Keratinocyte (primary cell): ENCODE results near the gene SELENON. TPM values are rescaled to one million over a fixed set of nuclear protein-coding genes. Genes with fewer than 3 reads are reported as not detected.

Source experiments
- DNase-seq: peaks from one replicate; pipeline ENCODE4 v3.0.0-alpha.2; 2011; ENCODE audit warnings: low read depth, missing footprints, low spot score
- FAIRE-seq: peaks from 2 replicates; lab custom pipeline; 2011; peaks lifted over from hg19 to GRCh38; lab: Jason Lieb, UNC
- H2AFZ ChIP-seq: 2 replicates; pipeline ENCODE4 v1.6.0; 2012; ENCODE audit warnings: low read length, control low read depth, inconsistent platforms; ENCODE audit not compliant: control insufficient read depth
- H3K27ac ChIP-seq: 2 replicates; pipeline ENCODE4 v1.5.1; 2011; ENCODE audit warnings: low read length; ENCODE audit not compliant: control insufficient read depth, insufficient read depth
- H3K27me3 ChIP-seq: 3 replicates; pipeline ENCODE4 v1.6.0; 2011; ENCODE audit warnings: low read length; ENCODE audit not compliant: control insufficient read depth, insufficient read depth; ENCODE audit errors: extremely low read depth
- H3K36me3 ChIP-seq, 2 experiments: 2 replicates in 1 of 2; 3 replicates in 1 of 2; pipeline ENCODE4 v1.5.1; 2011; ENCODE audit warnings: low read length in 2 of 2, mild to moderate bottlenecking in 1 of 2; ENCODE audit not compliant: control insufficient read depth in 2 of 2, insufficient read depth in 2 of 2; ENCODE audit errors: extremely low read depth in 1 of 2
- H3K4me1 ChIP-seq: 3 replicates; pipeline ENCODE4 v1.5.1; 2011; ENCODE audit warnings: low read length; ENCODE audit not compliant: control insufficient read depth, insufficient read depth; ENCODE audit errors: extremely low read depth
- H3K4me2 ChIP-seq: 3 replicates; pipeline ENCODE4 v1.6.0; 2011; ENCODE audit warnings: low read depth, low read length; ENCODE audit not compliant: control insufficient read depth, insufficient read depth; ENCODE audit errors: extremely low read depth
- H3K4me3 ChIP-seq, 3 experiments: fragments of 200-600 bp in 1 of 3; sonication (generic) in 1 of 3; 2 replicates in 2 of 3; 3 replicates in 1 of 3; pipeline ENCODE4 v1.5.1; 2011 to 2016; ENCODE audit warnings: low read length in 3 of 3, mild to moderate bottlenecking in 3 of 3, control low read depth in 2 of 3, inconsistent platforms in 1 of 3, low read depth in 1 of 3, mixed read lengths in 1 of 3, mixed run types in 1 of 3, moderate library complexity in 1 of 3; ENCODE audit not compliant: control insufficient read depth in 2 of 3, insufficient read depth in 2 of 3; ENCODE audit errors: extremely low read depth in 1 of 3
- H3K79me2 ChIP-seq: 2 replicates; pipeline ENCODE4 v1.6.0; 2012; ENCODE audit warnings: low read length; ENCODE audit not compliant: control insufficient read depth, insufficient read depth
- H3K9ac ChIP-seq: 3 replicates; pipeline ENCODE4 v1.6.0; 2011; ENCODE audit warnings: low read length; ENCODE audit not compliant: control insufficient read depth, insufficient read depth; ENCODE audit errors: extremely low read depth
- H3K9me1 ChIP-seq: 3 replicates; pipeline ENCODE4 v1.6.0; 2011; ENCODE audit warnings: low read length; ENCODE audit not compliant: control insufficient read depth, insufficient read depth; ENCODE audit errors: extremely low read depth
- H3K9me3 ChIP-seq: 2 replicates; pipeline ENCODE4 v1.5.1; 2012; ENCODE audit warnings: low read depth, low read length; ENCODE audit not compliant: control insufficient read depth
- H4K20me1 ChIP-seq: 3 replicates; pipeline ENCODE4 v1.6.0; 2011; ENCODE audit warnings: low read length; ENCODE audit not compliant: control insufficient read depth, insufficient read depth; ENCODE audit errors: extremely low read depth
- EZH2 ChIP-seq: IDR thresholded peaks from one replicate; pipeline ENCODE4 v1.6.1; 2012; ENCODE audit warnings: inconsistent platforms, mild to moderate bottlenecking, low read length, moderate library complexity
- dilution Hi-C: fragments of 300-500 bp; cut with MboI; formaldehyde crosslinking; loops from one replicate; pipeline ENCODE4 v1.7.0; 2020; ENCODE audit warnings: low sequenced_read_pairs; ENCODE audit not compliant: extremely low pct_ligation_motif_present
- polyA plus RNA-seq, 5 experiments: library from polyadenylated mRNA; depleted of rRNA in 3 of 5; stranded (reverse) in 3 of 5; stranded (forward) in 1 of 5; unstranded in 1 of 5; fragments of >200 nt; gene quantifications; 1 replicate in 1 of 5; 2 replicates in 3 of 5; 3 replicates in 1 of 5; pipeline versions ENCODE4 v1.2.1 to v1.2.3, GENCODE V29; 2011 to 2012; ENCODE audit warnings: missing spikeins in 2 of 5, low read depth in 1 of 5, low replicate concordance in 1 of 5
- TF ChIP-seq, protein P1 (sequence below), 3 experiments: IDR thresholded peaks in 1 of 3; conservative IDR thresholded peaks in 1 of 3; optimal IDR thresholded peaks in 1 of 3; 2 replicates in 2 of 3; 3 replicates in 1 of 3; pipeline versions ENCODE3 to v1.5.1; 2011; ENCODE audit warnings: low read length in 3 of 3, mild to moderate bottlenecking in 3 of 3, moderate library complexity in 2 of 3, control low read depth in 1 of 3, inconsistent platforms in 1 of 3; ENCODE audit not compliant: insufficient read depth in 2 of 3; ENCODE audit errors: extremely low read depth in 1 of 3

SELENON gene
- polyA plus RNA-seq, 1 donor (not counting 4 experiments of a cell fraction or from before 2014, with no cell fraction given), result 15.4 TPM

DNA sequence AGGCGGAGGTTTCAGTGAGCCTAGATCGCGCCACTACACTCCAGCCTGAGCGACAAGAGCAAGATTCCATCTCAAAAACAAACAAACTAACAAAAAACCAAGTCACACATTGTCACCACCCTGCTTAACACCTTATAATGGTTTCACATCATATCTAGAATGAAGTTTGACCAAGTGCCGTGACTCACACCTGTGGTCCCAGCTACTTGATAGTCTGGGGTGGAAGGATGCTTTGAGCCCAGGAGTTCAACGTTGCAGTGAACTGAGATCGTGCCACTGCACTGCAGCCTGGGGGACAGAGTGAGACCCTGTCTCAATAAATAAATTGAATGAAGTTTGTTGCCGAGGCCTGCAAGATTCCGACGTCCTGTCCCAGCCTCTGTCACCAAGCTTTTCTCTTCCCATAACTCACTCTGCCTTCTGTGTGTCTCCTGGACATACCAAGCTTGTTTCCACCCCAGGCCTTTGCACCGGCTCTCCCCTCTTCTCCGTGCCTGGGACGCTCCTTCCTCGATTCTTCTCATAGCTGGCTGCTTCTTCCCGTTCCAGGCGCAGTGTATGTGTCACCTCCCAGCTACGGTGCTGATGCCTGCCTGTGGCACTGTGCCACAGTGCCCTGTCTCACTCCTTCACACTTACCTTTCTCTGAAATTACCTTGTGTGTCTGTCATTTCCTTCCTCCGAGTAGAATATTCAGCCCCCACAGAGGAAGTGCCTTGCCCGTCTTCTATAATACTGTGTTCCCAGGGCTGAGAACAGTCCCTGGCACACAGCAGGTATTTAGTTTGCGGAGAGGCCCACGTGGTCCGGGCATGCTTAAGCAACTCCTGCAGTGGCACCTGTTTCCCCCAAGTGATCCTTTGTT is 3.8 kb upstream of the SELENON start:
- DNase-seq, result no peak
- TF ChIP-seq, protein P1, sequence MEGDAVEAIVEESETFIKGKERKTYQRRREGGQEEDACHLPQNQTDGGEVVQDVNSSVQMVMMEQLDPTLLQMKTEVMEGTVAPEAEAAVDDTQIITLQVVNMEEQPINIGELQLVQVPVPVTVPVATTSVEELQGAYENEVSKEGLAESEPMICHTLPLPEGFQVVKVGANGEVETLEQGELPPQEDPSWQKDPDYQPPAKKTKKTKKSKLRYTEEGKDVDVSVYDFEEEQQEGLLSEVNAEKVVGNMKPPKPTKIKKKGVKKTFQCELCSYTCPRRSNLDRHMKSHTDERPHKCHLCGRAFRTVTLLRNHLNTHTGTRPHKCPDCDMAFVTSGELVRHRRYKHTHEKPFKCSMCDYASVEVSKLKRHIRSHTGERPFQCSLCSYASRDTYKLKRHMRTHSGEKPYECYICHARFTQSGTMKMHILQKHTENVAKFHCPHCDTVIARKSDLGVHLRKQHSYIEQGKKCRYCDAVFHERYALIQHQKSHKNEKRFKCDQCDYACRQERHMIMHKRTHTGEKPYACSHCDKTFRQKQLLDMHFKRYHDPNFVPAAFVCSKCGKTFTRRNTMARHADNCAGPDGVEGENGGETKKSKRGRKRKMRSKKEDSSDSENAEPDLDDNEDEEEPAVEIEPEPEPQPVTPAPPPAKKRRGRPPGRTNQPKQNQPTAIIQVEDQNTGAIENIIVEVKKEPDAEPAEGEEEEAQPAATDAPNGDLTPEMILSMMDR (optimal IDR thresholded peaks at IDR 0.05 in 1 of 3, IDR thresholded peaks at IDR 0.05 in 1 of 3, conservative IDR thresholded peaks at IDR 0.05 in 1 of 3; ENCODE audit: extremely low read depth in 1 of 3, insufficient read depth in 2 of 3, low read length in 3 of 3), result no peak
- TF ChIP-seq EZH2, result no peak
- Histone ChIP-seq H3K4me1 (peaks cover 13% of the 10 kb centered on the region), H3K27ac (no peak overlapping the region), H4K20me1 (no peaks in the 10 kb centered on the region), H3K27me3 (no peaks in the 10 kb centered on the region), H3K4me2 (peak overlapping the region; percentile 44), H3K9me3 (no peaks in the 10 kb centered on the region), H3K36me3 (no peaks in the 10 kb centered on the region), H2AFZ (no peak overlapping the region), H3K4me3 (no peak overlapping the region), H3K79me2 (peaks cover 3% of the 10 kb centered on the region), H3K9ac (no peak overlapping the region), H3K9me1 (no peaks in the 10 kb centered on the region)
- peak; percentile 39 for FAIRE-seq
- dilution Hi-C loops, result no loop called here

DNA sequence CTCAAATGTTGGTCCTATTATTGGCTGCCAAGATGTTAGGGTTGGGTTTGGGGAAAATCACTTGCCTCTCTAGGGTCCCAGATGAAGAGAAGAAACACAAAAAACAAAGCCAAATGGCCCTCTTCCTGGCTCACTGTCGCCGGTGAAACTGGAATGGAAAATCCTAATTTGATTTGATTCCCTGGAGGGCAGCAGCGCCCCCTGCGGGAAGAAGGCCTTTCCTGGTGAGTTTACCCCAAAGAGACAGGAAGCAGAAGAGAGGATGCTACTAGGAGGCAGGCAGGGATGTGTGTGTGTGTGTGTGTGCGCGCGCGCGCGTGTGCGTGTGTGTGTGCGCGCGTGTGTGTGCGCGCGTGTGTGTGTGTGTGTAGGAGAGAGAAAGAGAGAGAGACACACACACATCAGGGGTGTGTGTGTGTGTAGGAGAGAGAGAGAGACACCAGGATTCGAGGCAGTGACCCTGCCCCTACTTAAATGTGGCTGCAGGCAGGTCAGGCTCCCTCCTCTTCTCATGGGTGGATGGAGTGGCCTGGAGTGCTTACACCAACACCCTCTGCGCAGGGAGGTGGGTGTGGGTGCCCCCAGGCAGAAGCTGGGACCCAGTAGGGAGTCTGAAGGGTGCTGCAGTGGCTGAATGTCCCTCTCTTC is 3.1 kb upstream of the SELENON start:
- Histone ChIP-seq H3K36me3 (no peaks in the 10 kb centered on the region), H4K20me1 (no peaks in the 10 kb centered on the region), H3K79me2 (peaks cover 3% of the 10 kb centered on the region), H2AFZ (no peak overlapping the region), H3K9me3 (no peaks in the 10 kb centered on the region), H3K9me1 (no peaks in the 10 kb centered on the region), H3K27ac (no peak overlapping the region), H3K9ac (no peak overlapping the region), H3K27me3 (no peaks in the 10 kb centered on the region), H3K4me3 (no peak overlapping the region), H3K4me1 (peaks cover 14% of the 10 kb centered on the region), H3K4me2 (peak overlapping the region; percentile 44)
- FAIRE-seq (no peak), DNase-seq (no peak)
- dilution Hi-C loops, result no loop called here
- no peak for TF ChIP-seq EZH2
- TF ChIP-seq, protein P1 (optimal IDR thresholded peaks at IDR 0.05 in 1 of 3, IDR thresholded peaks at IDR 0.05 in 1 of 3, conservative IDR thresholded peaks at IDR 0.05 in 1 of 3; ENCODE audit: extremely low read depth in 1 of 3, insufficient read depth in 2 of 3, low read length in 3 of 3), result peak; percentile 76 to 89 (median 84)
